A549 (cell line): ENCODE data around the gene KCNA2. TPM values are rescaled to one million over a fixed set of nuclear protein-coding genes. Genes with fewer than 3 reads are reported as not detected.

Experiments
- ATAC-seq, 2 experiments: fragments of 200-7000 bp in 1 of 2; fragments of >200 bp in 1 of 2; cut with Nextera tagmentation in 1 of 2; cut with Tn5 transposase in 1 of 2; 3 replicates each; pipeline versions ENCODE4 v1.8.0 to v1.9.1; 2018 to 2020; ENCODE audit warnings: mild to moderate bottlenecking in 1 of 2, moderate library complexity in 1 of 2
- CTCF ChIA-PET: fragments of 300-600 bp; sonication (Branson Sonifier 250); formaldehyde crosslinking; extraction: SDS; loops from one replicate; lab custom pipeline; 2021; ENCODE audit warnings: antibody characterized with exemption, inconsistent platforms; lab: Yijun Ruan, JAX
- POLR2A ChIA-PET: fragments of 350-600 bp; formaldehyde crosslinking; extraction: SDS; loops from one replicate; lab custom pipeline; 2021; ENCODE audit warnings: antibody characterized with exemption, inconsistent platforms; lab: Yijun Ruan, JAX
- DNase-seq, 2 experiments: peaks; one replicate each; pipeline versions ENCODE4 v3.0.0 to v3.0.0-alpha.2; 2011 to 2016; ENCODE audit warnings: low read depth in 1 of 2, low spot score in 1 of 2
- FAIRE-seq: peaks from 2 replicates; lab custom pipeline; 2011; peaks lifted over from hg19 to GRCh38; lab: Jason Lieb, UNC
- H3K27ac ChIP-seq, 2 experiments: fragments of >200 bp; sonication (Bioruptor Twin); formaldehyde crosslinking; 3 replicates each; pipeline ENCODE4 v1.5.1; 2016 to 2017
- H3K4me1 ChIP-seq: fragments of >200 bp; sonication (Bioruptor Twin); formaldehyde crosslinking; 3 replicates; pipeline ENCODE4 v1.6.1; 2016
- H3K4me2 ChIP-seq: fragments of >200 bp; sonication (Bioruptor Twin); formaldehyde crosslinking; 3 replicates; pipeline ENCODE4 v1.6.1; 2016
- H3K4me3 ChIP-seq: fragments of >200 bp; sonication (Bioruptor Twin); formaldehyde crosslinking; 3 replicates; pipeline ENCODE4 v1.5.1; 2016
- H3K9me3 ChIP-seq: fragments of >200 bp; sonication (Bioruptor Twin); formaldehyde crosslinking; 3 replicates; pipeline ENCODE4 v1.6.1; 2016
- ATOH8 ChIP-seq: fragments of 250-450 bp; sonication (Bioruptor Pico); IDR thresholded peaks from 2 replicates; pipeline ENCODE4 v1.5.0; 2020; ENCODE audit warnings: low read depth, mild to moderate bottlenecking, moderate library complexity
- CHD2 ChIP-seq: fragments of 150-350 bp; IDR thresholded peaks from 2 replicates; pipeline ENCODE4 v1.6.1; 2014; ENCODE audit warnings: low read length; ENCODE audit not compliant: partially characterized antibody
- EHMT2 ChIP-seq: fragments of 200-600 bp; sonication (generic); IDR thresholded peaks from 2 replicates; pipeline ENCODE4 v1.6.1; 2016; ENCODE audit warnings: antibody characterized with exemption, low read depth, mild to moderate bottlenecking, moderate library complexity
- EP300 ChIP-seq, 2 experiments: fragments of >200 bp; sonication (Bioruptor Twin); formaldehyde crosslinking; IDR thresholded peaks; 2 replicates in 1 of 2; 3 replicates in 1 of 2; pipeline ENCODE4 v1.6.1; 2016 to 2017
- FOSB ChIP-seq: fragments of 250-450 bp; sonication (Bioruptor Pico); IDR thresholded peaks from 2 replicates; pipeline ENCODE4 v1.5.0; 2020; ENCODE audit warnings: mild to moderate bottlenecking, moderate library complexity
- FOSL2 ChIP-seq, 2 experiments: fragments of 450-650 bp in 1 of 2; fragments of >200 bp in 1 of 2; sonication (Bioruptor Twin) in 1 of 2; formaldehyde crosslinking; IDR thresholded peaks; 2 replicates each; pipeline versions ENCODE4 v1.5.0 to v1.6.1; 2016 to 2020; ENCODE audit warnings: mild to moderate bottlenecking in 1 of 2, moderate library complexity in 1 of 2
- HEYL ChIP-seq: fragments of 250-450 bp; sonication (Bioruptor Pico); IDR thresholded peaks from 2 replicates; pipeline ENCODE4 v1.8.0; 2021; ENCODE audit warnings: mild to moderate bottlenecking, moderate library complexity
- HOXA7 ChIP-seq: fragments of 250-450 bp; sonication (Bioruptor Pico); IDR thresholded peaks from 2 replicates; pipeline ENCODE4 v1.5.0; 2020; ENCODE audit warnings: mild to moderate bottlenecking, moderate library complexity
- HOXB13 ChIP-seq: fragments of 250-450 bp; sonication (Bioruptor Pico); IDR thresholded peaks from 2 replicates; pipeline ENCODE4 v1.5.0; 2020; ENCODE audit warnings: low read depth, mild to moderate bottlenecking, moderate library complexity
- HOXB5 ChIP-seq: fragments of 250-450 bp; sonication (Bioruptor Pico); IDR thresholded peaks from 2 replicates; pipeline ENCODE4 v1.5.0; 2020; ENCODE audit warnings: mild to moderate bottlenecking, moderate library complexity
- KDM1A ChIP-seq: fragments of 200-600 bp; sonication (generic); IDR thresholded peaks from 2 replicates; pipeline ENCODE4 v1.6.1; 2016; ENCODE audit warnings: low read depth, mild to moderate bottlenecking
- KDM5A ChIP-seq: fragments of 200-600 bp; sonication (generic); IDR thresholded peaks from 2 replicates; pipeline ENCODE4 v1.6.1; 2016; ENCODE audit warnings: antibody characterized with exemption, mild to moderate bottlenecking
- MAFK ChIP-seq: fragments of 450-650 bp; IDR thresholded peaks from 2 replicates; pipeline ENCODE4 v1.6.1; 2014; ENCODE audit not compliant: partially characterized antibody
- MAZ ChIP-seq: fragments of 150-350 bp; IDR thresholded peaks from 2 replicates; pipeline ENCODE4 v1.6.1; 2014; ENCODE audit warnings: antibody characterized with exemption, low read depth, low read length, borderline replicate concordance
- NFE2L2 ChIP-seq: fragments of 150-350 bp; conservative IDR thresholded peaks from 2 replicates; pipeline ENCODE4 v1.6.1; 2014; ENCODE audit warnings: low read length
- POLR2A ChIP-seq: IDR thresholded peaks from 2 replicates; pipeline ENCODE4 v1.6.1; 2012; ENCODE audit warnings: mild to moderate bottlenecking, low read length
- RAD21 ChIP-seq, 2 experiments: fragments of >200 bp in 1 of 2; sonication (Bioruptor Twin) in 1 of 2; formaldehyde crosslinking in 1 of 2; IDR thresholded peaks in 1 of 2; conservative IDR thresholded peaks in 1 of 2; 2 replicates in 1 of 2; 3 replicates in 1 of 2; pipeline ENCODE4 v1.6.1; 2012 to 2018; ENCODE audit warnings: inconsistent platforms in 1 of 2
- RARB ChIP-seq: fragments of 250-450 bp; sonication (Bioruptor Pico); IDR thresholded peaks from 2 replicates; pipeline ENCODE4 v1.8.0; 2021; ENCODE audit warnings: mild to moderate bottlenecking, moderate library complexity
- SREBF2 ChIP-seq: fragments of 450-650 bp; IDR thresholded peaks from 2 replicates; pipeline ENCODE4 v1.6.1; 2014; ENCODE audit warnings: mild to moderate bottlenecking, moderate library complexity
- TP53 ChIP-seq: fragments of 250-450 bp; sonication (Bioruptor Pico); IDR thresholded peaks from 2 replicates; pipeline ENCODE4 v1.5.0; 2021; ENCODE audit warnings: mild to moderate bottlenecking, moderate library complexity
- ZC3H11A ChIP-seq: fragments of 450-650 bp; IDR thresholded peaks from 2 replicates; pipeline ENCODE4 v1.6.1; 2014; ENCODE audit warnings: antibody characterized with exemption, mild to moderate bottlenecking
- ZFP36 ChIP-seq: fragments of 450-650 bp; IDR thresholded peaks from 2 replicates; pipeline ENCODE4 v1.6.1; 2014; ENCODE audit warnings: borderline replicate concordance; ENCODE audit not compliant: partially characterized antibody
- WGBS: methylation state at CpG from one replicate; pipeline ENCODE4 v1.1.6; 2017; ENCODE audit errors: missing lambda C conversion rate; 5-methylcytosine and 5-hydroxymethylcytosine counted together
- polyA plus RNA-seq, 4 experiments: library from polyadenylated mRNA; depleted of rRNA in 3 of 4; stranded (reverse); fragments of >200 nt; fragmentation: RNase III in 1 of 4; extraction: RNeasy Plus Mini Kit Qiagen cat#74134 plus additional on column Dnase treatment in 1 of 4; gene quantifications; 2 replicates in 3 of 4; 3 replicates in 1 of 4; pipeline ENCODE4 v1.2.3, GENCODE V29; 2011 to 2017

Gene KCNA2
- polyA plus RNA-seq, 2 of the 4 experiments (the other 2 are of a cell fraction), result 0.04 to 0.05 TPM

- TF ChIP-seq KDM5A, result no peak
- TF ChIP-seq ZC3H11A, result no peak
- TF ChIP-seq TP53 (CRISPR knock-in tag), result no peak
- no peak for TF ChIP-seq RARB (CRISPR knock-in tag)
- no peak for TF ChIP-seq EP300 (IDR thresholded peaks at IDR 0.05)
- TF ChIP-seq EHMT2, result no peak
- TF ChIP-seq RAD21 (conservative IDR thresholded peaks at IDR 0.05 in 1 of 2, IDR thresholded peaks at IDR 0.05 in 1 of 2), result no peak
- no peak for TF ChIP-seq POLR2A
- no peak for TF ChIP-seq HOXB13 (CRISPR knock-in tag)
Observed at GRCh38 chr1:110643879-110644472, 37.8 kb upstream of the KCNA2 start (continued).

DNA sequence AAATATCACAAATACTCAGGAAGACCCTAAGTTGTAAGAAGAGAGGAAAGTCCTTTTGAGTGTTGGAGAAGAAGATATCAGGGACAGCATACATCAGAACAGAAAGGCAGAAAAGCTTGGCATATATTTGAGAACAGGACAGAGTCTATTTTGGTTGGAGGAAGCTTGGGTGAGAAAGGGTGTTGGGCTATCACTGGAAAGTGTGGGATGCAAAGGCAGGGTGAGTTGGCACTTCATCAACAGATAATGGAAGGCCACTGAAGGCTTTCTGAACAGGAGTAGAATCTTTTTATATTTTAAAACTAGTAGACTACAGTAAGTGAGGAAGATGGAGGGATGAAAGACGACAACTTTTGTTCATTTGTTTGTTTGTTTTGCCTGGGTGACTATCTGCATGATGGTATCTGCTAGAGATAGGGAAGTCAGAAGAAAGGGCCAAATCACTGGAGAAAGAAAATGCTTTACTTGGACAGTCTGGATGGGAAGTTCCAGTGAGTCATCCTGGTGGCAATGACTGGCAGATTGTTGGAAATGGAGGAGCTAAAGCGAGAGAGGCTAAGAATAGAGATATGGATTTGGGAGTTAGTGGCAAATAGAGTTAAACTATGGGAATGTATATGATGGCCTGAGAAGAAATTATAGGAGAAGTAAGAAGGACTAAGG lies 33.7 kb upstream of the KCNA2 start:
- no peaks in the 10 kb centered on the region for H3K9me3 ChIP-seq
- peak in 1 of 2 experiments; percentile 20 for DNase-seq
- peak; percentile 58; the same call in 1 of the 2 replicates for TF ChIP-seq NFE2L2
- no peak for TF ChIP-seq HEYL
- TF ChIP-seq, all 56 proteins: peak for 1
- ChIA-PET POLR2A (no interaction called here), CTCF (interaction anchor here (1.3 kb wide), 2 partner anchors 20 to 21 kb away, joined by 3 to 5 read pairs; no protein-coding TSS in a partner anchor)
- H3K4me3 ChIP-seq, result no peak overlapping the region
- no peak overlapping the region for H3K27ac ChIP-seq
- ATAC-seq (peak in 1 of 2 experiments; percentile 44; a peak in 2 of 6 replicates), FAIRE-seq (no peak)
- 14% methylated on average over 2 of the region's 2 CpGs for WGBS
- H3K4me2 ChIP-seq, result no peak overlapping the region
- no peaks in the 10 kb centered on the region for H3K4me1 ChIP-seq

GRCh38 chr1:110638556-110638955 lies 32.4 kb upstream of the KCNA2 start:
- 70% methylated on average over 6 of the region's 6 CpGs for WGBS
- ChIA-PET CTCF (interaction anchor here (0.9 to 1.9 kb wide), 4 partner anchors 18 to 148 kb away, joined by 4 to 12 read pairs (median 4); no protein-coding TSS in a partner anchor), POLR2A (no interaction called here)
- DNase-seq (no peak), FAIRE-seq (no peak), ATAC-seq (no peak)
- Histone ChIP-seq H3K9me3 (no peaks in the 10 kb centered on the region), H3K27ac (no peak overlapping the region), H3K4me2 (no peak overlapping the region), H3K4me1 (no peaks in the 10 kb centered on the region), H3K4me3 (no peak overlapping the region)
- TF ChIP-seq MAZ (no peak), KDM1A (no peak)

DNA sequence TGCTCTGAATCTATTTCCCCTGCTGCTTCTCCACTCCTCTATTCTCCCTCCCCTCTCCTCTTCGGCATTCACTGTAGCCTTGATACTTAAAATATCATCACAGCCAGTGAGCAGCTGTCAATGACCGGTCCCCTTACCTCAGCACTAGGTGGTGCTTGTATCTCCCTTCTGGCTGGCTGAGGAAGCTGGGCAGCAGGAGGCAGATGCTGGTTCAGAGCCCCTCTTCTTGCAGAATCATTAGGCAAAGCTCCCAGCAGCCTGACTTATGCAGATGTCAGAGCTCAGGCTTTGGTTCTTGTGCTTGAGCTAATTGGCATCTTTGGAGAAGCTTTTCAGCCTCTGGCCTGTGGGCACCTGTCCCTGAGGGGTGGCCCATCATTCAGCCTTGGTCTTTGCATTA lies 31.9 kb upstream of the KCNA2 start:
- WGBS, result 61% methylated on average over 2 of the region's 2 CpGs
- Histone ChIP-seq H3K4me3 (no peak overlapping the region), H3K4me1 (no peaks in the 10 kb centered on the region), H3K4me2 (no peak overlapping the region), H3K9me3 (no peaks in the 10 kb centered on the region), H3K27ac (no peak overlapping the region)
- DNase-seq (no peak), ATAC-seq (no peak), FAIRE-seq (no peak)
- POLR2A ChIA-PET, result no interaction called here
- TF ChIP-seq FOSL2 (IDR thresholded peaks at IDR 0.05) (no peak), FOSL2 (CRISPR knock-in tag; IDR thresholded peaks at IDR 0.05) (no peak), MAZ (no peak), ATOH8 (CRISPR knock-in tag) (no peak), ZFP36 (no peak), HOXB5 (CRISPR knock-in tag) (no peak), CHD2 (no peak), FOSB (CRISPR knock-in tag) (no peak), SREBF2 (no peak), HOXA7 (CRISPR knock-in tag) (no peak), MAFK (no peak), NFE2L2 (no peak)
- CTCF ChIA-PET, result interaction anchor here (0.9 to 1.9 kb wide), 3 partner anchors 128 to 149 kb away, joined by 4 to 12 read pairs (median 4); no protein-coding TSS in a partner anchor
